Activated T-cell treated with anti-CD3 and anti-CD28 coated beads, Interleukin-2, amount 50 U/mL, for 1 hour (primary cell): ENCODE results near the gene UTP11.
A peak's percentile ranks its signal among the peaks of the same experiment; 100 is the strongest.

ENCODE experiments used
- DNase-seq: peaks from one replicate; pipeline ENCODE4 v3.0.0-alpha.2; 2020

Gene UTP11

DNA sequence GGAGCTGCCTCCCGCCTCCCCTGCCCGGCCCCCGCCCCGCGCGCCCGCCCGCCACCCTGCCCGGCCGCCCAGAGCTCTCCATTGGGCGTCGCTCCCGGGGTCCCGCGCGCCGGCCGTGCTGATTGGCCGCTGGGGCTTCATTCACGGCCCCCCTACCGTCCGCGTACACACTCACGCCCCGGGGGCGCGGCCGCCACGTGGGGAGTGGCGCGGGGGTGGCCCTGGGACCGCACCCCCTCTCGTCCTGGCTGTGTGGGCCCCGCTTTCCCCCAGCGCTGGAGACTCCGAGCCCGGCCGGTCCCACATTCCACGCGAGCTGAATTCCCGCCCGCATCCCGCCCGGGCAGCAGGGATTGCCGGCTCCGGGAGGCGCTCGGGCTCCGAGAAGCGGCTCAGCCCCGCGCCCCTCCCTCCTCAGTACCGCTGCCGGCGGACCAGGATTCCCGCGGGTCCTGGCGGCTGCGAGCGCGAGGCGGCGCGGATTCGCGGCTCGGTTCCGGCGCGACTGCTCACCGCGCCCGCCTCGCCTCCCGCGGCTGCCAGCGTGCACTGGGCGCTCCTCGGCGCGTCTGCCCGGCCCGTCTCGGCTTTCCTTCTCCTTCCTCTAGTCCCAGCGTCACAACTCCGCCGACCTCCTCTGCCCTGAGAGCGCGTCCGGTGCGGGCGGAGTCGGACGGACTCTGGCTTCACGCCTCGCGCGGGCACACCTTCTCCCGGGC is 34.5 kb downstream of the UTP11 start:
- peak; percentile 77 for DNase-seq

GRCh38 chr1:38047603-38048141 is 35.1 kb downstream of the UTP11 start:
- DNase-seq = no peak

GRCh38 chr1:38050397-38051078 is 38.0 kb downstream of the UTP11 start:
- no peak for DNase-seq

GRCh38 chr1:38051079-38051543 is 38.6 kb downstream of the UTP11 start:
- DNase-seq = no peak

DNA sequence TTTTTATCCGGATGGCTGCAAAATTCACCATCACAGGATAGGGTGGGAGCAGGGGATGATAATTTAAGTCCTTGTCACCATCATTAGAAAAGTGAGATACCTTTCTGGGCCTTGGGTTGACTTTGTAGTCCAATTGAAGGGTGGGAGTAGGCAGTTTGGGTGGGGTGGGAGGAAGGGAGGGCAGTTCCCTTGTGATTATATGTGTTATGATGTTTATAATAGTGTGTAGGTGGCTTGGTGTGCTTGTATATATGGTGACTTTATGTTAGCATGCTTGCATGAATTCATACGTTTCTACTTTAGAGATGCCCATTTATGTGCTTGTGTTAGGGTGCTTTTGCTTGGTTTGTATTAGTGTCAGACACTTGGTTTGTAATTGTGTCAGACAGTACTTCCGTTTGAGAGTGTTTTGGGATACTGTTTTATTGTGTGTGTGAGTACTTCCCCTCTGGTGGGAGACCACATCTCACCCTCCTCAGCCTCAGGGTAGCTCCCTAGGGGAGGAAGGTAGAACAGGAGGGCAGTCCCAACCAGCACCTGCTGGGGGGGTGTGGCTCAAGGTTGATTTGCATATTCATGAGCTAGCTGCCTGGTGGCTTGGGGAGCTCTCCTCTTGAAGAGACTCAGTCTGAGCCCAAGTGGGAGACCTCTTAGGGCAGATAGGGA is 40.3 kb downstream of the UTP11 start:
- no peak for DNase-seq

DNA sequence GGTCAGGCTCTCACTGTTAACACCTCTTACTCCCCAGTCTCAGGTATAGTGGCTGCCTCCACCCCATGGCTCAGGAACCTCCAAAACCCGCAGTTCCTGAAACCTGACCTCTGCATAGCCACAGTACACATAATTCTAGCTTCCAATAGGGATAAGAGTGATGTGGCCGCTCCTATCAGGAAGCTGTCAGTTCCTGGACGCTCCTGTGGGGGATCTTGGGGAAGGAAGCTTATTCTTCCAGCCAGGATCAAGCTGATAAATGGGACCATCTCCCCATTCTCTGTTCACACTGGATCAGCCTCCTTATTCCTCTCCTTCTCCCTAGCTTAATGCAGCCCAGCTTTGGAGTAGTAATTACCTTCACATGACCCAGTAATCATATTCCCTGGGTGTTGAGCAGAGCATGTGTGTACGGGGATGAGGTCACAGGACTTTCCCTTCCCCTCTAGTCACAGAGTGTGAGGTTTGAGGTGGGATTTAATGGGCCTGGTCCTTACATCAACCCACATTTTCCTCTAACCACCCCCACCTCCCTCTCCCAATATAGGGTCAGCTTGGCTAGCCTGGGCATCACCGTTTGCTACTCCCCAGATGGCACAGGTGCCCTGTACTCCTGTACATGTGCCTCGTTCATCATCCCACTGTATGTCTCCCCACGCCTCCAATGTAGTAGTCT is 41.0 kb downstream of the UTP11 start:
- DNase-seq = no peak

DNA sequence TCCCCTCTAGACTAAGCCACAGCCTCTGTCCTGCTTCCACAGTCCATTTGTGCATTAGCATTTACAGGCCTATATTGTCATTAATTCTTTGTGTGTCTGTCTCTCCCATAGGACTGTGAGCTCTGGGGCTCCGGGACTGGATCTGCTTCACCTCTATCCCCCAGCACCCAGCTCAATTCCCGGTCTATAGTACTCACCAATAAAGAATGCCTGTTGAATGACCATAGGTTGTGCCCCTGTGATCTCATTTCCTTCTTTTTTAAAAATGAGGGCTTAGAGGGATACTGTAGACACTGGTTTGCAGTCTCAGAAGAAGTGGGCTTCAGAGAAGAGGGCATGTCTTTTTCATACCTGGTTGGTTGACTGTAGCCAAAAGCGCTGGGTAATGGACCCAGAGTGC is 42.9 kb downstream of the UTP11 start:
- no peak for DNase-seq

DNA sequence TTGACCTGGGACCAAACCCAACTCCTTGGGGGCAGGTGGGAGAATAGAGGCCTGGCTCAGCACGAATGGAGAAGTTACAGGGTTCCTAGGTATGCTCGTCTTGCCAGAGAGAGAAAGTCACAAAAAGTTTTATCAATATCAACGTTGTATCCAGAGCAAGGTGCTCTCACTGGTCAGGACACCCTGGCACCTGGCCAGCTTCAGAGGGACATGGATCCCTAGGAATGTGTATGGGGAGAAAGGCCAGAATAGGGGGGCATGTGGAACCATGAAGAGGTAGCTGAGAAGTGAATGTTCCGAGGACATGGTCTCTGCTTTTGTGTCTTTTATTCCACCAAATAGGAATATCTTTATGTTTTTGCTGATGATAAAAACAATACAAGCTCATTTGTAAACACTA is 43.4 kb downstream of the UTP11 start:
- DNase-seq = no peak

DNA sequence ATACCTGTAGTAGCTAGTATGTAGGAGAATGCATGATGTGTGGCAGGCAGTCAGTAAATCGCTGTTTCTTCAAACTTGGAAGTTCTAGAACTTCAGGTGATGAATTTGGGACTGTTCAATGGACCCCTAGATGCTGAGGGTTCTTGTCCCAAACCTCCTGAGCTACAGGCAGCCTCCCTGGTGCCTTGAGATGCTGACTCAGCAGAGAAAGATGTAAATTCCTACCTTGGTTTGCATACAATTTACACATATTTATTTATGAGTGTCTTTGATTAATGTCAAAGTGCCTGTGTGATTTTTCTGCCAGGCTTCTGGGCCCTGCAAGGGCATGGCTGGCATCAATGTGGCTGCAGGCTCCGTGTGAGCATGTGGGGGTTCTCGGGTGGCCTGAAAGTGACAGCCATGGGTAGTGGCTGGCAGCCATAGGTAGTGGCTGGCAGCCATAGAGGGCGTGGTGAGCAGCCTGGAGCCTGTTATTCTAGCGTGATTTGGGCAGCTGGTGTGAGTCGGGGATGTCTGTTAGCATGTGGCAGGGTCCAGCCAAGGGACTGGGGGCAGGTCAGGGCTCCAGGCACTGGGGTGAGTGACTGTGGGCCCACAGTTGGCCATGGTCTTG is 47.2 kb downstream of the UTP11 start:
- DNase-seq = no peak

DNA sequence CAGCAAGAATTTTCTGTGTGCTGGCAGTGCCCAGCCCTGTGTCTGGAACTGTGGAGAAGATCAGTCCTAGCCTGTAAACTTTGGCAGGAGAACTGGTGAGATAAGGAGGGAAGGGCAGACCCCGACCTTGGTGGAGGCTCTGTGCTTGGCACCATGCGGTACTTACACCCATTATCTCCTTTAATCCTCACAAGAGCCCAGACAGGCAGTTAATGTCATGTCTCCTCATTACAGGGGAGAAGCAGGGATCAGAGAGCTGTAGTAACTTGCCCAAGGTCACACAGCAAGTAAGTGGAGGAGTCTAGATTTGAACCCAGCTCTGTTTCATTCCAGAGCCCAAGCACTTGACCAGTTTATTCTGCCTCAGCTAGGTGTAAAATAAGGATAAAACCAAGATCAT is 48.0 kb downstream of the UTP11 start:
- DNase-seq = no peak

GRCh38 chr1:38061290-38061689 is 48.8 kb downstream of the UTP11 start:
- DNase-seq = no peak

DNA sequence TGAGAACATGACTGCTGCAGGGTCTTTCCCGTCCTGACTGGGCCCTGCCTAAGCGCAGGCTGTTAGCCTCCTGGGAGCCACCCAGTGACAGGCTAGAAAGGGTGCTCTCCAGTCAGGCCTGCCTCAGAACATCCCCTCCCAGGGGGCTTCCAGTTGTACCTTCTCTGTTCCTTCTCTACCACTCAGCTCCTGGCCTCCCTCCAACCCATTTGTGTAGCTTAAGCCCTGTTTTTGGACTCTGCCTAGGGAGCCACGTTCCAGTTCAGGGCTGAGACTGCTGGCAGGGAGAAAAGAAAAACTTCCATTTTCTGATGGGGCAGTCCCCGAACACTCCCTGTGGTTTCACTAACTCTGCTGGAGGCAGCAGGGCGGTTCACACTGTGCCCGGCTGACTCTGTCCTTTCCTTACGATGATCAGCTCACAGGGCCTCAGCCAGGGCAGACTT is 49.4 kb downstream of the UTP11 start:
- no peak for DNase-seq

DNA sequence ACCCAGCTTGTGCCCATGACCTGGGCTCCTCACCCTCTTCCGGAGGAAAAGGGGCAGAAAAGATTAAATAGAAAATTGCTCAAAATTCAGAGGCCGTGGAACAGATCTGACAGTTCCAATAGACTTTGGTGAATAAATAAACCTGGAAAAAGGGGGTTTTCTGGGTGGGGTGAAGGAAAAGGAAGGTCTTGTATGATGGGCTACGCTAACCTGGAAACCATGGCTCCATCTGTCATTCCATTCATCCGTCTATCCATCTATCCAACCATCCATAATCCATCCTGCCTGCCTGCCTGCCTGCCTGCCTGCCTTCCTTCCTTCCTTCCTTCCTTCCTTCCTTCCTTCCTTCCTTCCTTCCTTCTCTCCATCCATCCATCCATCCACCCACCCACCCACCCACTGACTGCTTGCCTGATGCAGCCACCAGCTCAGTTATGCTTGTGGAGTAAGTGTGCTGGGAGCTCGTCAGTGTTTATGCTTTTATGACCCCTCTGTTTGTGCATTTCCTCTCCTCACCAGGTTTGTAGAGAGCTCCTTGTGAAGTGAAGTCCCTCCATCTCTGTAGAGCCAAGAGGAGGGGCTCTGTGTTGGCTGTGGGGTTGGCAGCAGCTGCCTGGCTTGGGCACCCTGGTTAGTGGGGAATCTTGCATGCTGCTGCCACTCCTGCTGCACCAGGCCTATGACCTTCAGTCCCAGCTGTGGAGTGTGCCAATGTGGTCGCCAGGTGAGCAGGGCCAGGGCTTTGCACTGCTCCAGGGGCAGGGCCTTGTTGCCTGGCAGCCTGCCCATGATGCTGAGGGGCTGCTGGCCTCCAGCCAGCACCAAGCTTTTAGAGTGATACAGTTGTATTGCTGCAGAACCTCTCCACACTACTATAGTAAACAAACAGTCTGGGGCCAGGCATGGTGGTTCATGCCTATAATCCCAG is 50.1 kb downstream of the UTP11 start:
- no peak for DNase-seq

- no peak for DNase-seq
These were observed 51.1 kb downstream of the UTP11 start for GRCh38 chr1:38063616-38064015.

- no peak for DNase-seq
These were observed 51.8 kb downstream of the UTP11 start for GRCh38 chr1:38064197-38064903.

DNA sequence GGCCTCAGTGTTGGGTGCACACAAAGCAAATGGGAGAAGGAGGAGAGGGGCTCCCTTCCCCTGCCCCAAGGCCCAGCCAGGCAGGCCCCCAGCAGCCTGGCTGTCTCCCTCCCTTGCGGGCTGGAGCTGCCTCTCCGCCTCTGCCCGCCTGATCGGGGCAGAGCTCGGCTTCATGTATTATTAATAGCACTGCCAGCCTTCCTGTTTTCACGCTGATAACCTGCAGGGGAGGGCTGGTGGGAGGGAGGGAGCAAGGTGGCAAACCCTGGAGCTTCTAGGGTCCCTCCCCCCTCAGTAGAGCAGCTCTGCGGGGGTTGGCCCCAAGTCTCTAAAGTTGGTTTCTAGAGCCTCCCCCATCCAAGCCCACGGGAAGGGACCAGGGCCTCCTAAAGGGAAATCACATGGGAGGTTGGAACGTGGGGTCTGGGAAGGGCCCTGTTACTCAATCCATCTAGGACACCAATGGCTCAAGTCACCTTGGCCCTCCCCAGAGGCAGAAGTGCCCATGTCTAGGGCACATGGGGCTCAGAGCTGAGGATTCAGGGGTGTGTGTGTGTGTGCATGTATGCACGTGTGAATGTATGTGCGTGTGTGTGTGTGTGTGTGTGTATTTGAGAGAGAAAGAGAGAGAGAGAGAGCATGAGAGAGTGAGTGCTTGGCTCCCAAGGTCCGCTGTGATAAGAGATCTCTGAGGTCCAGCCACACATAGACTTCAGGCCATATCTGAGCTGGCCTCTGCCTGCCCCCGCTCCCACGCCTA is 55.9 kb downstream of the UTP11 start:
- no peak for DNase-seq

GRCh38 chr1:38068980-38069340 is 56.4 kb downstream of the UTP11 start:
- no peak for DNase-seq

DNA sequence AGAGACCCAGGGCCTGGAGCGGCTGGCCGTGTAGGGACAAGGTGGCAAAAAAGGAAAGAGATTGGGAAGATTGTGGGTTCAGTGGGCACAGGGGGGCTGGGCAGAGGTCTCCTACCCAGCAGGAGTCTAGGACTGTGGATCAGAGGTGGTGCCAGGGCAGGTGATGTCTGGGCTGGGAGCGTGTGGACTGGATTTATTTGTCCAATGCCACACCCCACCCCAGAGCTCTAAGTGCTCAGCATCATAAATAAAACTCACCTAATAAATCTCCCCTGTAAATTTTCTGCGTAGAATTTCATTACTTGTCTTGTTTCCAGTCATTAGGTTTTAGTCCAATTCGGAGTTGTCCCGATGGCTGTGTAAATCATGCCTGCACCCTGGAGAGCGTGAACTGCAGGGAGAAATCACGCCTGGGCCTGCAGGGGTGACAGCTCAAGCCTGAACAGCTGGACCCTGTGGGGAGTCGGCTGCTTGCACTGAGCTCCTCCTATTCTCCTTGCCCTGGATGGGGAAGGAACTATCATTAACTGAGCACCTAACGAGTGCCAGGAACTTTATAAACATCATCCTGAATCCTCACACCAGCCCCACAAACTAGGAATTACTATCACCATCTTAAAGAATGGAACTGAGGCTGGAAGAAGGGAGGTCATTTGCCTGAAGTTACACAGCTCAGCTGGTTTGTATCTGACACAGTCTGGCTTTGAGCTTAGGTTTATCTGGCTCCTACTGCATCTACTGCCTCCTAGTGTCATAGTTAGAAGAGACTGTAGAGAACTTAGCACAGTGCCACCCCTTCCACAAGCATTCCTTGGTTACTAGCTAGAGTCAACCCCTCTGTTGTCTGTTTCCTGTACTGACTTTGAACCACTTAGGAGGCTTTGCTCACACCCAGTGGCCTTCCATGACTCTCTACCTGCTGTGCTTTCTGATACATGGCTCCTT is 59.0 kb downstream of the UTP11 start:
- no peak for DNase-seq

- DNase-seq = no peak
These were observed 60.3 kb downstream of the UTP11 start for GRCh38 chr1:38072858-38073257.
